Dermis blood vessel endothelial cell (primary cell): ENCODE results near the gene ALG3. TPM values are rescaled to one million over a fixed set of nuclear protein-coding genes. Genes with fewer than 3 reads are reported as not detected.
A peak's percentile ranks its signal among the peaks of the same experiment; 100 is the strongest.

ENCODE experiments used
- DNase-seq: peaks from one replicate; pipeline ENCODE4 v3.0.0; 2010
- total RNA-seq: library from RNA; depleted of rRNA; stranded (reverse); fragments of >200 nt; gene quantifications from 2 replicates; pipeline ENCODE4 v1.2.3, GENCODE V29; 2014

ALG3 gene
- total RNA-seq, 1 donor from 2014 or later, result 36.8 TPM

DNA sequence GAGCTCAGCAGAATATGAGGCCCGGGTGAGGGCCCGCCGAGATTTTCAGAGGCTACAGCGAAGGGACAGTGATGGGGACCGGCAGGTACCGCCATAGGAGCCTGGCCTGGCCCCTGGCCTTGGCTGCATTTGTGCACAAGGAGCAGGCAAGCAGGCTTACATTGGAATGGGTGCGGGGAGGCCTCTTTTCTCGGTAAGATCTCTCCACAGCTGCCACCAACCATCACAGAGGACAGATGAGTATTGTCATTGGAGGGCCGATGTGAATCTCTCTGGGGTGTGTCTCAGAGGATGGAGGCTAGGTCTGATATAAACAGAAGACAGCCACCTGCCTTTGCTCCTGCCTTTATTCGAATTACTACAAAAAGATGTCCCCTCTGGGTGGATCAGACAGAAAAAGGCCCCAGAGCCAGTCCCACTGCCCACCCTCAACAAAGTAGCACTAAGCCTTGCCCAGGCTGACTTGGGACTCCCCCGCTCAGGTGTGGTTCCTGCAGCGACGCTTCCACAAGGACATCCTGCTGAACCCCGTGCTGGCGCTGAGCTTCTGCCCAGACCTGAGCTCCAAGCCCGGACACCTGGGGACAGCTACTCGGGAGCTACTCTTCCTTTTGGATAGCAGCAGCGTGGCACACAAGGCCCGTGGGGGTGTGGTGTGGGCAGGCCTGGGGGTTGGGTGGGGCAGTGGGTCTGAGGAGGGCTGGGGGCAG is 13.9 kb downstream of the ALG3 start:
- DNase-seq, result no peak

DNA sequence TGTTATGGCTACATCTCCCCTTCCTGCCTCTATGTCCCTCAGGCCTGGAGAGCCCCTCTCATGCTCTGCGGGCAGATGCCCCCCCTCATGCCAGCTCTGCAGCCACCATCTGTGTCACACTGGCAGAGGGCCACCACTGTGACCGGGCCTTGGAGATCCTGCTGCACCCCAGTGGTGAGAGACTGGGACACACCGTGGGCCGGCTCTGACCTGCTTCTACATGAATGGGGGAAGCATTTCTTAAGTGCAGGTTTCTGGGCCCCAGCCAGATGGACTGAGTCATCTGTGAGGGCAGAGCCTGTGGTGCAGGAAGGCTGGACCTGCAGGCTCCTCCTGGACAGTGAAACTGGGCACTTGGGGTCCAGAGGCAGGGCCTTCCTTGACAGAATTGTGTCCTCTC is 14.5 kb downstream of the ALG3 start:
- peak; percentile 88 for DNase-seq

DNA sequence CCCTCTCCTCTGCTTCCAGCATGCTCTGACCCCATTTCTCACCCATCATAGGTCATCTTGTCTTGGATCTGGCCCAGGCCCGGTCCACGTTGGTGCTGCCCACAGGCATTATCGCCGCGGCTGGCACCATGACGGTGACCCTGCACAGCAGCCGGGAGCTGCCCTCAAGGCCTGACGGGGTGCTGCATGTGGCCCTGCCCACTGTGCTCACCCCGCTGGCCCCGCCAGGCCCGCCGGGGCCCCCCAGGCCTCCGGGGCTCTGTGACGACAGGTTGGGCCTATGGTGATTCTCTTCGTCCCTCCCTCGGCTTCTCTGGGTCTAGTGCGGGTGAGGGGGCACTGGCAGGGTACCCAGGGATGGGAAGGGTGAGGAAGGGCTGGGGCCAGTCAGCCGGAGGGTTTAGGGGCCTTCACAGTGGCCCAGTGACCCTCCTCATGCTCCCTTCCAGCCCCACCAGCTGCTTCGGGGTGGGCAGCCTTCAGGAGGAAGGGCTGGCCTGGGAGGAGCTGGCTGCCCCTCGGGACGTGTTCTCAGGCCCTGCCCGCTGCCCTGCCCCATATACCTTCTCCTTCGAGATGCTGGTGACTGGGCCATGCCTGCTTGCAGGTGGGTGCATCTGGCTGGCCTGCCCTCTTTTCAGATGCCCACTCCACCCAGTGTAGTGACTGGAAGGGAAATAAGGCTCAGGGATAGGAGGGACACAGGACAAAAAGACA is 15.5 kb downstream of the ALG3 start:
- DNase-seq, result no peak

DNA sequence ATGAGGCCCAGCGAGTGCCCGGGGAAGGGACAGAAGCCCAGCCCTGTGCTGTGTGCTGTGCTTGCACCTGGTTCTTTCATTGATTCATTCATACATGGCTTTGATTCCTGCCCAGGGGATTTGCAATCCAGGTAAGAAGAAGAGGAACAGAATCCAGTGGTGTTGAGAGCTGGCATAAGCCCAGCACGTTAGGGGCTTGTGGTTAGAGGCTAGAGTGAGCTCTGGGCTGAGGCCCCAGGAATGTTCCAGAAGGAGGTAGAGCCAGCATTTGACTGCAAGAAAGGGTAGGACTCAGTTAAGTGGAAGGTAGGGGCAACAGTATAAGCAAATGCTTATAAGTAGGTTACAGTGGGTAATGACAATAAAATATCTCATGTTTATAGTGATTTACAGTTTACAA is 17.1 kb downstream of the ALG3 start:
- no peak for DNase-seq

DNA sequence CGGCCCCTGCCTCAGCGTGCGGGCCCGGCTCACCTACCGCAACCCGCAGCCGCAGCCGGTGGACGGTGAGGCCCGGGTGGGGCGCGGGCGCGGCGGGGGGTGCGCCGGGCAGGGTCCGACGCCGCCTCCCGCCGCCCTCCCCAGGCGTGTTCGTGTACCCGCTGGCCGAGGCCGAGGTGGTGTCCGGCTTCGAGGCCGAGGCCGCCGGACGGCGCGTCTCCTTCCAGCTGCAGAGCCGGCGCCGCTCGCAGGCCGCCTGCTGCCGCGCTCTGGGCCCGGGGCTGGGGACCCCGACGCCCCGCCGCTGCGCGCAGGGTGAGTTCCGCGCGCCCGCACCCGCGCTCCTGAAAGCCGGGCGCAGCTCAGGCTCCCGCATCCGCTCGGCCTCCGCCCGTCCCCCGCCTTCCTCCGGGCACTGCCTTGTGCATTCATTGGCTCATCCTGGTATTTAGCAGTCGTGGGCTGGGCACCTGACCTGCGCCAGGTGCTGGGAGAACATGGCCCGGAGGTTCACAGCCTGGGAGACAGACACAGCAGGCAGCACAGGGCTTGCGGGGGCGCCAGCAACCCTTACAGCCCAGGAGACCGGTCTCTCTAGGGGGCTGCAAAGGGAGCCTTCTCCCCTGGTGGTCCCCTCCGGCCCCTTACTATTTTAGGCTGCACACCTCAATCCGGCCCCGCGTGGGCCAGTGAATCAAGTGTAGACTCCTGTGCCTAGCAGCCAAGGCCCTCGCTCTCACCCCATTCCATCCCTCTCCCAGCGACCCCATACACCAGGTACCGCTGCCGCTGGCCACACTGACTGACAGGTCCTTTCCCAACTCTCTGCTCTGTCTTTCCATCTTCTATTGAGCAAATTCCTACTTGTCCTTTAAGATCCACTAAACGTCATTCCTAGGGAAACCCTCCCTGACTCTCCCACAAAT is 17.9 kb downstream of the ALG3 start:
- no peak for DNase-seq

DNA sequence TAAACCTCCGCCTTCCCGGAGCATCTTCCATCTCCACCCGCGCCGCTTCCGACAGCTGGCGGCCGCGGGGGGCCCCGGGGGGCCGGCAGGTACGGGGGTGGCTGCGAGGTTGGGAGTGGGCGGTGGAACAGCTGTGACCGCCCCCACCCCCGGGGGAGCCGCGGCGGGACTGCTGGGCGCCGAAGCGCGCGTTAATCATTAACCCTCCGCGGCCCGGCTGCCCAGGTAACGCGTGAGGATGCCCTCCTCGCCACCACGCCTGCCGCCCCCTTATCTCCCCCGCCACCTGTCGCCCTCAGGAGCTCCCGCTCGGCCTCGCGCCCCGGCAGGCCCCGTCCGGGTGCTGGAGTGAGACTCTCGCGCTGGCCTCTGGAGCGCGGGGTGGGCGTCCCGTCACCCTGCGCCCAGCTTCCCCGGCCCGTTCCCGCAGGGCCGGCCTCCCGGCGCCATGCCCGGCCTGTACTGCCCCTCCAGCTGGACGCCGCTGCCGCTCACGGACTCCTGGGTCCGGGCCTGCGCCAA is 18.6 kb downstream of the ALG3 start:
- DNase-seq, result no peak

DNA sequence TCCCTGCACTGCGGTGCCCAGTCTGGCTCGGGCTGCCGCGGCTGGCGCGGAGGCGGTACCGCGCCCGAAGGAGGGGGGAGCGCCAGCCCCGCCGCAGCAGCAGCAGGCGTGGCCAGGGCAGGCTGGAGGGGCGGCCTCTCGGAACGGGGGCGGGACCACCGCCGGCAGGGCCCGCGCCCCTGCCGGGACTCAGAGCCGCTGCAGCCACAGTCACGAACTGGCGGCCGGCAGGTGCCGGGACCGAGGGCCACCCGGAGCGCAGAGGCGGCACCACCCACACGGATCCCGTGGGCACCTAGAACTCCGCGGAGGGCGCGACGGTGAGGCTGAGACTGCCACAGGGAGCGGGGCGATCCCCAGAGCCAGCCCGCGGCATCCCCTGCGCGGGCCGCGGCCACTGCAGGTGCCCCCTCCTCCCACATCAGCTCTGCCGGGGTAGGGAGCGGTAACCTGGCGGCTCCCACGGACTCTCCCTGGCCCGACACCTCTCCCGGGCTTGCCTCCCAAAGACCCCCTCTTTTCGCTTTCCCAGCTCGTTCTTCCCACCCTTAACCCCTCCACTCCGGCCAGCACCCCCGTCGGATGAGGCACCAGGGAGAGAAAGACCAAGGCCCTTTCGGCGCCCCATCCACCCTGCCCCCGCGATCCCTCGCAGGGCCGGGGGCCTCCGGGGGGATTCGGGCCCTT is 19.2 kb downstream of the ALG3 start, which contains the start of gene VWA5B2:
Gene VWA5B2 (plus strand): TSS at position 192 of the 687 bp plus-strand sequence. CDS start 944 bp downstream, outside the sequence.
- peak; percentile 64 for DNase-seq

DNA sequence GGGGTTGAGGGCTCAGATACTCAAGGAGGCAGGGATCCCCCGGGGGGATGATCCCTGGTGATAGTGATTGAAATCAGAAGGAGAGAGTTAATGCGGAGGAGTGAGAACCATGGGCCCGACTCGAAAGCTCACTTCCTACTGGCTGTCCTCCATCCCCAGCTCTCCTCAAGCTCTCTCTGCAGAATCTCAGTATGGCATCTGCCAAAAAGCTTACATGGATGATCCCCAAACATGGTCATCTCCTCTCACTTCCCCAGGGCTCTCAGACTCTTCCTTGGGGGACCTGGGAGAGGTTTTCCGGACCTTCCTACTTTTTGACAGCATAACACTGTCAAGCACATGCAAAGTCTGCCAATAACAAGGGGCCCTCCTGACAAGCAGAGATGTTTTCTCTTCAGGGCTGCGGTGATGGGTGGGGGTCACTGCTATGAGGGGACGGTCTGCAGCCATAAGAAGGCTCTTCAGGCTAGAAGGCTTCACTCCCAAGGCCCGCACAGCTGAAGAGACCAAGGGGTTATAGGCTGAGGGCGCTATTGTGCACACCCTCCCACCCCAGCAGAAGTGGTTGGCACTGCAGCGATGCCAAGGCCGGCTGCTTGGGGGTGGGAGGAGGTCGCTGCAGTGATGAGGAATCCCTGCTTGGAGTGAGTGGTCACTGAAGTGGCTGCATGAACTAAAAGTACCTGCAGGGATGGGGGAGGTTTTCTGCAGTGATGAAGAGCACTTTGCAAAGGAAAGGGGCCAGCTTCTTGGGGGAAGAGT is 20.2 kb downstream of the ALG3 start:
- DNase-seq, result no peak

DNA sequence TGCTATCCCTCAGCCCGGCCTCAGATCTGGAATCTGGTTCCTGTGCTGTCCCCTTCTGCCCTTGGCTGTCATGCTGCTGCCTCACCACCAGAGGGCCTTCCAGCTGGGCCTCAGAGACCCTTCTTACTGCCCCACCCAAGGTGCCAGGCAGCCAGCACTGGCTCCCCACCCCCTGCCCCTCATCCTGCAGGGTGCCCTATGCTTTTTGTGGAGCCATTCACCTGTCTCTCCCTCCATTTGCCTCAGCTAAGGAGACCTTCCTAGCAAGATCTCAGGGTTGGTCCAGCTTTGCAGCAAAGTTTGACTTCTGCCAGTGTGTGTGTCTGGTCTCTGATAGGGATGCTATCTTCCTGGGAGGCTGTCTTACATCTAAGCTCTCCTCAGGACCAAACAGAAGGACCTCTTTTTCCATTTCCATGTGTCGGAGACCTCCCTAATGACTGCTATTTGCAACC is 21.3 kb downstream of the ALG3 start:
- DNase-seq, result peak; percentile 61

DNA sequence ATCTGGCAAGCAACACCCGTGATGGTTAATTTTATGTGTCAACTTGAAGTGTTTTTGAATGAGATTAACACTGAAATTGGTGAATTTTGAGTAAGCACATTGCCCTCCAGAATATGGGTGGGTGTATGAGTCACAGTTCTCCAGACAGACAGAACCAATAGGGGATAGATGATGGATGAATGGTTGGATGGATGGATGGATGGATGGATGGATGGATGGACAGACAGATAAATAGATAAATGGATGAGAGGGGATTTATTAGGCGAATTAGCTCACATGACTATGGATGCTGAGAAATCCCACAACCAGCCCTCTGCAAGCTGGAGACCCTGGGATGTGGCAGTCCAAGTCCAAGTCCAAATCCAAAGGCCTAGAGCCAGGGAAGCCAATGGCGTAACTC is 24.8 kb downstream of the ALG3 start:
- DNase-seq, result no peak

DNA sequence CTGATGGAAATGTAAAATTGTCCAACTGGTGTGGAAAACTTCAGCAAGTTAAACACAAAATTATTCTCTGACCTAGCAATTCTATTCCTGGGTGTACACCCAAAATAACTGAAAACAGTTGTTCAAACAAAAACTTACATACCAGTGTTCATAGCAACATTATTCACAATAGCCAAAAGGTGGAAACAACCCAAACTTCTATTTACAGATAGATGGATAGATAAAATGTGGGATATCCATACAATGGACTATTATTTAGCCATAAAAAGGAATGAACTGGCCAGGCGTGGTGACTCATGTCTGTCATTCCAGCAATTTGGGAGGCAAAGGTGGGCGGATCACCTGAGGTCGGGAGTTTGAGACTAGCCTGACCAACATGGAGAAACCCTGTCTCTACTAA is 26.2 kb downstream of the ALG3 start:
- DNase-seq, result no peak

DNA sequence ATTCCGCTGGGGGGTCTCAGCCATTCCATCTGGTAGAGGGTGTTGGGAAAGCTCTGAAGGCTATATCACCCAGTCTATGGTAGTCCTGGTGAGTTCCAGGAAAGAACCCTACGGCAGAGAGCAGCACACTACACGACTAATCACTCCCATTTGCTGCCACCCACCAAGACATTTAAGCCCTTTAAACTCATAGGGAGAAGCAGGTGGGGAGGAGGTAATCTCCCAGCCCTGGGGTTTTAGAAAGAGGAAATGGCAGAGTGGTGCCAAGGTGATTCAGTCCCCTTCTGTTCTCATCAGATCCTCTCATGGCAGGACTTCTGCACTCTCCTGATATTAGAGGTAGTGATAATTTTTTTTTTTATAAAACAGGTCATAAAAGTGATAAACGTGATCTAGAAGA is 29.9 kb downstream of the ALG3 start:
- DNase-seq, result no peak

DNA sequence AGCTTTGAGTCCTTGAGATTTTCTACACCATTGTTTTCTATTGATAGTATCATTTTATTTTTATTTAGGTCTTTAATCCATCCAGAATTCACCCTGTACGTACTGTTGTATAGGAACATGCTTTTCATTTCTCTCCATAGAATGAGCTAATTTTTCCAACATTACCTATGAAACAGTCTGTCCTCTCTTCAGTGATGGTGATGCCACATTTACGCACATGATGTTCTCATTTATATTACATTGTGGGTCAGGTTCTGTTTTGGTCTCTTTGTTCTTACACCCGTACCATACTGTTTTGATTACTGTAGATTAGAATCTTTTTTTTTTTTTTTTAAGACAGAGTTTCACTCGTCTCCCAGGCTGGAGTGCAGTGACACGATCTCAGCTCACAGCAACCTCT is 37.0 kb downstream of the ALG3 start:
- DNase-seq, result no peak

DNA sequence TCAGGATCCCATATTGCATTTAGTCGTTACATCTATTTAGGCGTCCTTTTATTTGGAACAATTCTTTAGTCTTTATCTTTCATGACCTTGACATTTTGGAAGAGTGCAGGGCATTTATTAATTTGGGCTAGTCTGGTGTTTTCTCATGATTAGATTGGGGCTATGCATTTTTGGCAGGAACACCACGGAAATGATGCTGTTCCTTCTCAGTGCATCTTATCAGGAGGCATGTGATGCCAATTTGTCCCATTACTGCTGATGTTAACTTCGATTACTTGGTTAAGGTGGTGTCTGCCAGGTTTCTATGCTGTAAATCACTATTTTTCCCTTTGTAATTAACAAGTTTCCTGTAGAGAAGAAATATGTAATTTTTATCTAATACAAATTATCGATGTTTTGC is 37.5 kb downstream of the ALG3 start:
- no peak for DNase-seq

DNA sequence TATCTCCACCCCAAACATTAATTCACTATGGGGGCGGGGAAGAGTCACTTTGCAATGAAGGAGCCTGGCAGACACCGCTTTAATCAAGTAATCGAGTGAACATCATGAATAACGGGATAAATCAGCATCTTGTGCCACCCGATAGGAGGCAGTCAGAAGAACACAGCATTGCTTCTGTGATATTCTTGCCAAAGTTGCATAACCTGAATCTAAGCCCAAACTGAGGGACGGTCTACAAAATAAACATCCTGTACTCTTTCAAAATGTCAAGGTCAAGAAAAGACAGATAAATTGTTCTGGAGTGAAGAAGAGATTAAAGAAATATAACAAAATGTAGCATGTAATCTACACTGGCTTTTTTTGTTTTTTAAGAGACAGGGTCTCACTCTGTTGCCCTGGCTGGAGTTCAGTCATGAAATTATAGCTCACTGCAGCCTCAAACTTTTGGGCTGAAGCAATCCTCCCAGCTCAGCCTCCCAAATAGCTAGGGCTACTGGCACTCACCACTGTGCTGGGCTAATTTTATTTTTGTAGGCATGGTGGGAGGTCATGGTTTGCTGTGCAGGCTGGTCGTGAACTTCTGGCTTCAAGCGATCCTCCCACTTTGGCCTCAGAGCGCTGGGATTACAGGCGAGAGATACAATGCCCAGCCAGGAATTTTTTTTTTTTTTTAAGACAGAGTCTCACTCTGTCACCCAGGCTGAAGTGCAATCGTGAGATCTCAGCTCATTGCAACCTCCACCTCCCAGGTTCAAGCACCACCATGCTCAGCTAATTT is 39.4 kb downstream of the ALG3 start:
- DNase-seq, result no peak

DNA sequence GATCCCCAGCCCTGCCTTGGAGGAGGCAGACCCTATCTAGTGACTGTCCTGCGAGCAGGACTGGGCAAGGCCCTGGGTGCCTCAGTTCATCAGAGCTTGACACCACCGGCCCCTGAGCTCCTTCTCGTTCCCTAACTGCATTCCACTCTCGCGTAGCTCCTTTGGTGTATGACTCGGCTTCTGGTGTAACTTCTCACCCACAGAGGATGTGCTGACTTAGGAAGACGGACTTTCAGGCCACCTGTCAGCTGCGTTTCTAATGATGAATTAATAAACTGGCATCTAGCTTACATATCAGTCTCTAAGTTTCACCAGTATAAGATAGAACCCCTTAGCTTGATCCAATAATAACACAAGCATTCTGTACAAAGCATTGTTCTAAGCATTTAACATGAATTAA is 45.2 kb downstream of the ALG3 start:
- no peak for DNase-seq

DNA sequence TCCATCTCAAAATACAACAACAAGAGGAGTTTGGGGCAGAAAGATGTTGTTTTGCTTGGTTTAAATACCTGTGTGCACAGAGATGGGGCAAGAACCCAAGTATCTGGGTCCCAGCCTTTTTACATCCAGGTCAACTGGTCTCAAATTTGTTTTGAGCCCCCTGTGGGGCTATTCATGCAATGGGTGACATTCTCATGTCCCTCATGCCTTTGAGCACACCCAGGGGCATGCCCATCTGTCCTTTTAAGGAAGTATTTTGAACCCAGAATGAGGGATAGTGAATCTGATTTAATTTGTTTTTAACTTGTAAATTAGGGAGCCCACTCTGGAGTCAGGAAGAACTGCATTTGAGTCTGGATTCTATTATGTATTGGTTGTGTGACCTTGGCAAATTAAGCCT is 47.9 kb downstream of the ALG3 start:
- no peak for DNase-seq

DNA sequence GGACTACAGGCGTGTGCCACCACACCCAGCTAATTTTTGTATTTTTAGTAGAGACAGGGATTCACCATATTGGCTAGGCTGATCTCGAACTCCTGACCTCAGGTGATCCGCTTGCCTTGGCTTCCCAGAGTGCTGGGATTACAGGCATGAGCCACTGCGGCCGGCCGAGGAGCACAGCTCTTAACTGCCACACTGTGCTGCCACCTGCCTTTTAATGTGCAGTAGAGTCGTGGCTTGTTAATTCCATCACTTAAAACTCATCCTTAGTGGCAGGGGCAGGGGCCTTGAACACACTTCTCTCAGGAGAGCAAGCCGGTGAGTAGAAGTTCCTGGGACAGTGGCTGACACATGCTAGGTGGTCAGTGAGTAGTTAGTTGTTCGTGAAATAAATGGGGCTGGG is 50.3 kb downstream of the ALG3 start:
- no peak for DNase-seq

DNA sequence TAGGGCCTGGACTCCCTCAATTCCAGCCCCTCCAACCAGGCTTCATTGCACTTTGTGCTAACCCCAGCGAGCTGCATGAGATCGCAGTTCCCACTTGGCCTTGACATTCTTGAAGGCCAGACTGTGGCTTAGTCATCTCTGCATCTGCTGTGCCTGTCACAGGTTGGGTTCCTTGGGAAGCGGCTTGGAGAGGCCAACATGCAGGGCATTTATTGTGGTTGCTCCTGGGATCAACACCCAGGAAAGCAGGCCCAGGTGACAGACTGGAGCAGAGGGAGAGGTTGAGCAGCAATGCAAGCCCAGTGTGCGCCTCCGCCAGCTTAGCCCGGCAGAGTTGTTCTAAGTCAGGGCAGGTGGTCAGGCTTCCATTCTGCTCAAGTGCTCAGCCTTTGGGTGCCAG is 52.2 kb downstream of the ALG3 start:
- no peak for DNase-seq

DNA sequence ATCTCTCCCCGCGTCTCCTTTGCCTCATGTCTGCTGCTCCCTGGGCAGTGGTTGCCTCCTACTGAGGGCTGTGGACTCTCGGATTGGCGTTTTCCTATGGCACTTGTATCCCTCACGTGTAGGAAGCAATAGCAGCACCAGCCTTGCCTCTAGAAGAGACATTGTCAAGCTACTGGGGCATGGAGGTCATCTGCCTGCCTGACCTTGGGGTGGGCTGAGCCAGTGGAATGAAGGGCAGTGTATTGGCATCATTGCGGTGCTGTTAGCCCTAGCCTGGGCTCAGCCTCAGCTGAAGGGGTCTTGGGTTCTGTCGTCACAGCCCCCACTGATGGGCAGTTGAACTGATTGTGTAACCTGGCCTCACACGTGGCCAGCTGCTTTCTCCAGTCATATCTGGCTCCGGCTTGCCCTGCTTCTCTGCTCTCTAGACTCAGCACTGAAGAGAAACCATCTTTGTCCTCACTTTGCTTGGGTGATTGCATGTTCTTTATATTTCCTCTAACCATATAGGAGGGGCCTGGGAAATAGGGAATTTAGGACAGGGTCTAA is 54.7 kb downstream of the ALG3 start:
- DNase-seq, result no peak
